IPS DF 6.9 (cell line): ENCODE results near the gene ABL2.

Experiments used
- DNase-seq: peaks from one replicate; pipeline ENCODE4 v3.0.0-alpha.2; 2013; ENCODE audit warnings: low read depth, low spot score
- H3K27ac ChIP-seq: one replicate; pipeline ENCODE4 v1.5.1; 2013; ENCODE audit warnings: low read length, control low read depth
- H3K27me3 ChIP-seq: 2 replicates; pipeline ENCODE4 v1.6.1; 2013; ENCODE audit warnings: mild to moderate bottlenecking, low read length; ENCODE audit not compliant: control insufficient read depth, insufficient read depth
- H3K36me3 ChIP-seq: 2 replicates; pipeline ENCODE4 v1.6.1; 2013; ENCODE audit warnings: low read length; ENCODE audit not compliant: control insufficient read depth, insufficient read depth
- H3K4me1 ChIP-seq: 2 replicates; pipeline ENCODE4 v1.6.1; 2013; ENCODE audit warnings: low read length; ENCODE audit not compliant: control insufficient read depth, insufficient read depth
- H3K4me3 ChIP-seq: 2 replicates; pipeline ENCODE4 v1.5.1; 2013; ENCODE audit warnings: mild to moderate bottlenecking, low read length
- H3K9me3 ChIP-seq: 2 replicates; pipeline ENCODE4 v1.6.1; 2013; ENCODE audit warnings: low read length, inconsistent platforms; ENCODE audit not compliant: control insufficient read depth, insufficient read depth
- WGBS: extraction: QIAGEN DNeasy Blood & Tissue Kit; methylation state at CpG from one replicate; pipeline ENCODE4 v1.1.7; 2013; ENCODE audit warnings: mixed read lengths, missing lambda C conversion rate; ENCODE audit not compliant: insufficient read length, insufficient coverage; 5-methylcytosine and 5-hydroxymethylcytosine counted together

Gene ABL2

GRCh38 chr1:179099891-179100290, 129.6 kb downstream of the ABL2 start:
- Histone ChIP-seq H3K27me3 (no peaks in the 10 kb centered on the region), H3K4me3 (no peak overlapping the region), H3K27ac (no peak overlapping the region), H3K36me3 (peaks cover 3% of the 10 kb centered on the region), H3K4me1 (peaks cover 1% of the 10 kb centered on the region; the same call in 1 of the 2 replicates), H3K9me3 (no peaks in the 10 kb centered on the region)
- WGBS, result no CpG with 5 or more reads among the region's 4 CpGs
- DNase-seq, result no peak

GRCh38 chr1:179095924-179096323, 133.6 kb downstream of the ABL2 start:
- Histone ChIP-seq H3K9me3 (no peaks in the 10 kb centered on the region), H3K4me1 (peaks cover 1% of the 10 kb centered on the region; the same call in 1 of the 2 replicates), H3K4me3 (no peak overlapping the region), H3K36me3 (peaks cover 16% of the 10 kb centered on the region), H3K27ac (no peak overlapping the region), H3K27me3 (no peaks in the 10 kb centered on the region)
- no peak for DNase-seq
- WGBS, result no CpG with 5 or more reads among the region's 3 CpGs

GRCh38 chr1:179095377-179095776, 134.1 kb downstream of the ABL2 start:
- no peaks in the 10 kb centered on the region for H3K27me3 ChIP-seq
- no CpG with 5 or more reads among the region's 4 CpGs for WGBS
- no peaks in the 10 kb centered on the region for H3K9me3 ChIP-seq
- H3K36me3 ChIP-seq, result peaks cover 16% of the 10 kb centered on the region
- DNase-seq, result no peak
- H3K27ac ChIP-seq, result no peak overlapping the region
- H3K4me3 ChIP-seq, result no peak overlapping the region
- H3K4me1 ChIP-seq, result peaks cover 1% of the 10 kb centered on the region; the same call in 1 of the 2 replicates

GRCh38 chr1:179094818-179095217, 134.7 kb downstream of the ABL2 start:
- no peak overlapping the region for H3K27ac ChIP-seq
- no peak overlapping the region for H3K4me3 ChIP-seq
- no peak for DNase-seq
- H3K27me3 ChIP-seq, result no peaks in the 10 kb centered on the region
- no peaks in the 10 kb centered on the region for H3K9me3 ChIP-seq
- peaks cover 1% of the 10 kb centered on the region; the same call in 1 of the 2 replicates for H3K4me1 ChIP-seq
- peaks cover 16% of the 10 kb centered on the region for H3K36me3 ChIP-seq
- no CpG with 5 or more reads among the region's 5 CpGs for WGBS

- H3K27ac ChIP-seq, result no peak overlapping the region
- H3K4me1 ChIP-seq, result peaks cover 4% of the 10 kb centered on the region; the same call in 1 of the 2 replicates
- H3K9me3 ChIP-seq, result no peaks in the 10 kb centered on the region
- no peak for DNase-seq
- H3K27me3 ChIP-seq, result no peaks in the 10 kb centered on the region
- peaks cover 16% of the 10 kb centered on the region for H3K36me3 ChIP-seq
- no peak overlapping the region for H3K4me3 ChIP-seq
- WGBS, result no CpG with 5 or more reads among the region's 9 CpGs
Measured at GRCh38 chr1:179092896-179093461, 136.5 kb downstream of the ABL2 start.

GRCh38 chr1:179091691-179092165, 137.7 kb downstream of the ABL2 start:
- WGBS, result no CpG with 5 or more reads among the region's 5 CpGs
- H3K4me3 ChIP-seq, result no peak overlapping the region
- peaks cover 16% of the 10 kb centered on the region for H3K36me3 ChIP-seq
- no peaks in the 10 kb centered on the region for H3K27me3 ChIP-seq
- H3K9me3 ChIP-seq, result no peaks in the 10 kb centered on the region
- no peak overlapping the region for H3K27ac ChIP-seq
- H3K4me1 ChIP-seq, result peaks cover 8% of the 10 kb centered on the region; the same call in 1 of the 2 replicates
- no peak for DNase-seq

GRCh38 chr1:179090923-179091322, 138.6 kb downstream of the ABL2 start:
- Histone ChIP-seq H3K4me1 (peaks cover 8% of the 10 kb centered on the region; the same call in 1 of the 2 replicates), H3K27ac (no peak overlapping the region), H3K27me3 (no peaks in the 10 kb centered on the region), H3K4me3 (no peak overlapping the region), H3K9me3 (no peaks in the 10 kb centered on the region), H3K36me3 (peaks cover 16% of the 10 kb centered on the region)
- WGBS, result no CpG with 5 or more reads among the region's 4 CpGs
- no peak for DNase-seq

- H3K4me3 ChIP-seq, result no peak overlapping the region
- no peaks in the 10 kb centered on the region for H3K9me3 ChIP-seq
- H3K27me3 ChIP-seq, result no peaks in the 10 kb centered on the region
- no peak for DNase-seq
- H3K4me1 ChIP-seq, result peaks cover 8% of the 10 kb centered on the region; the same call in 1 of the 2 replicates
- peaks cover 16% of the 10 kb centered on the region for H3K36me3 ChIP-seq
- no peak overlapping the region for H3K27ac ChIP-seq
- no CpG with 5 or more reads among the region's 8 CpGs for WGBS
Measured at GRCh38 chr1:179090522-179090921, 139.0 kb downstream of the ABL2 start.

- Histone ChIP-seq H3K9me3 (no peaks in the 10 kb centered on the region), H3K27me3 (no peaks in the 10 kb centered on the region), H3K4me1 (peaks cover 8% of the 10 kb centered on the region; the same call in 1 of the 2 replicates), H3K27ac (no peak overlapping the region), H3K4me3 (no peak overlapping the region), H3K36me3 (peaks cover 14% of the 10 kb centered on the region)
- WGBS, result no CpG with 5 or more reads among the region's 16 CpGs
- DNase-seq, result no peak
Measured at GRCh38 chr1:179089827-179090482, 139.5 kb downstream of the ABL2 start.

GRCh38 chr1:179087665-179088064, 141.8 kb downstream of the ABL2 start:
- no peak overlapping the region for H3K27ac ChIP-seq
- WGBS, result no CpG with 5 or more reads among the region's 11 CpGs
- H3K9me3 ChIP-seq, result no peaks in the 10 kb centered on the region
- H3K36me3 ChIP-seq, result peaks cover 3% of the 10 kb centered on the region
- no peaks in the 10 kb centered on the region for H3K27me3 ChIP-seq
- no peak for DNase-seq
- peak overlapping the region; percentile 21; the same call in 1 of the 2 replicates for H3K4me3 ChIP-seq
- H3K4me1 ChIP-seq, result peaks cover 11% of the 10 kb centered on the region; the same call in 1 of the 2 replicates
